Kidney epithelial cell (primary cell): ENCODE data around the gene ZBTB25. TPM values are rescaled to one million over a fixed set of nuclear protein-coding genes. Genes with fewer than 3 reads are reported as not detected.
A peak's percentile ranks its signal among the peaks of the same experiment; 100 is the strongest.
"Not testable (repeated sequence)": the region's sequence is repeated elsewhere in the genome, so short reads cannot be mapped to it uniquely, and the experiment has no call there.

Source experiments
- DNase-seq: peaks from one replicate; pipeline ENCODE4 v3.0.0-alpha.2; 2010; ENCODE audit warnings: low read depth
- H3K27me3 ChIP-seq: 2 replicates; pipeline ENCODE4 v1.6.0; 2011; ENCODE audit warnings: low read length; ENCODE audit not compliant: control insufficient read depth, insufficient read depth
- H3K36me3 ChIP-seq: 2 replicates; pipeline ENCODE4 v1.5.1; 2011; ENCODE audit warnings: low read length; ENCODE audit not compliant: control insufficient read depth, insufficient read depth
- H3K4me3 ChIP-seq: 2 replicates; pipeline ENCODE4 v1.5.1; 2011; ENCODE audit warnings: low read depth, mild to moderate bottlenecking, control low read depth, low read length
- CTCF ChIP-seq: IDR thresholded peaks from 2 replicates; pipeline ENCODE4 v1.5.1; 2011; ENCODE audit warnings: mild to moderate bottlenecking, moderate library complexity, low read length, control low read depth, inconsistent platforms; ENCODE audit not compliant: insufficient read depth, poor library complexity, severe bottlenecking
- total RNA-seq: library from RNA; depleted of rRNA; stranded (reverse); fragments of >200 nt; gene quantifications from 2 replicates; pipeline ENCODE4 v1.2.3, GENCODE V29; 2015

ZBTB25 gene
- total RNA-seq, 1 donor from 2014 or later = 7.4 TPM

DNA sequence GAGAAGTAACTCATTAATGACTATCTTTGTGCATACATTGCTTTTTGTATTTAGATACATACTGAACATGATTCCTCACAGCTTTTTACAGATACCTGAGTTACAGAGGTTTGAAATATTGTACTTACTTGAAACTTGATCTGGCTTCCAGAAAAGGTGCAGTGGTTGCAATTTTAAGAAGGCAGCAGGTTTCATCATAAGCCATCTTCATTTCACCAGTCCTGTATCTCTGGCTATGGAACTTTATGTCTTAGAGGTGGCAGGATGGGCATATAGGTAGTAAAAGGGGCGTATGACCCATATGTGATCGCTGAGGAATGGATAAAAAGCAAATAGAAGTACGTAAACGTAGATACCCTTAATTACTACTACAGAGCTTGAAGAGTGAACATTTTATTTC is 14.6 kb upstream of the ZBTB25 start:
- no peak for TF ChIP-seq CTCF
- Histone ChIP-seq H3K4me3 (no peak overlapping the region), H3K36me3 (no peaks in the 10 kb centered on the region)

DNA sequence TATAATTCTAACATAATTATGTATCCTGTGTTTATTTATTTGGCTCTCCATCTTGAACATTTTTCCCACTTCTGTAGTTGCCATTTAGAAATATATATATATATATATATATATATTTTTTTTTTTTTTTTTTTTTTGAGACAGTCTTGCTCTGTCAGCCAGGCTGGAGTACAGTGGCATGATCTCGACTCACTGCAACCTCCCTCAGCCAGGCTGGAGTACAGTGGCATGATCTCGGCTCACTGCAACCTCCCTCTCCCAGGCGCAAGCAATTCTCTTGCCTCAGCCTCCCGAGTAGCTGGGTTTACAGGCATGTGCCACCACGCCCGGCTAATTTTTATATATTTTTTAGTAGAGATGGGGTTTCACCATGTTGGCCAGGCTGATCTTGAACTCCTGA is 14.0 kb upstream of the ZBTB25 start:
- H3K27me3 ChIP-seq, DNase-seq, H3K36me3 ChIP-seq, H3K4me3 ChIP-seq: not testable (repeated sequence)

More for the DNA sequence above, 14.6 kb upstream of the ZBTB25 start:
- no peak for DNase-seq
- H3K27me3 ChIP-seq = no peaks in the 10 kb centered on the region

DNA sequence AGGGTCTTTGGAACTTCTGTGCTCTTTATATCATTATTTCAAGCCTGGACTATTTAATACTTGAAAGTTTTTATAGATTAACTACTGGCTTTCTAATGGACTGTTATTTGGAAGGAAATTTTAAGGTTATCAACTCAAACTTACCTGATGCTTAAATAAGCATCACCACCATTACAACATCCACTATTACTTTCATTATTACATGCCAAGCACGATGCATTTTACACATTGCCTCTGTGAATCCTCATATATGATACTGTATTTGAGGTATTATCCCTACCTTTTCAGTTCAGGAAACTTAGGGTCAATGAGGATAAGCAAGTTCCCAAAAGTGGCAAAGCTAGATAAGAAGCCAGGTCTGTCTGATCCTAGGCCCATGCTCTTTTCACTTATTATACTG is 13.3 kb upstream of the ZBTB25 start:
- no peaks in the 10 kb centered on the region for H3K36me3 ChIP-seq
- DNase-seq = no peak
- no peak for TF ChIP-seq CTCF
- H3K4me3 ChIP-seq = no peak overlapping the region
- H3K27me3 ChIP-seq = no peaks in the 10 kb centered on the region

DNA sequence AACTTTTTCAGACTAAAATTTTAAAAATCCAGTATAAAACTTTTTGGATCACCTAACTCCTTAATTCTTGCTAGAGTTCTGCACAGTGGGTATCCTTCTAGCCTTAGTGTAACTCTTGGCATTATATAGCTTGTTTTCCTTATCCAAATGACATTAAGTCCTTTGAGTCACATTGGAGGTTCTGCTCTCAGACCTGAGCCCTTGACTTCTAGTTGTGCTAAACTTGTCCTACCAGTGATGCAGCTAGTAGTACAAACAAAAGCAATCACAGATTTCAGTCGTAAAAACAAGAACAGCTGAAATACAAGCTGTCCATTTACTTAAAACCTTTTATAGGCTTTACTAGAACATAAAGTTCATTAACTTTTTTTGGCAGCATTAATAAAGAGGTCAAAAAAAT is 11.4 kb upstream of the ZBTB25 start:
- DNase-seq = no peak
- H3K27me3 ChIP-seq = no peaks in the 10 kb centered on the region
- H3K36me3 ChIP-seq = no peaks in the 10 kb centered on the region
- no peak overlapping the region for H3K4me3 ChIP-seq
- TF ChIP-seq CTCF = no peak

- TF ChIP-seq CTCF = no peak
- no peak for DNase-seq
- Histone ChIP-seq H3K36me3 (no peaks in the 10 kb centered on the region), H3K4me3 (no peak overlapping the region), H3K27me3 (no peaks in the 10 kb centered on the region)
Observed at GRCh38 chr14:64513271-64513670, 9.6 kb upstream of the ZBTB25 start.

DNA sequence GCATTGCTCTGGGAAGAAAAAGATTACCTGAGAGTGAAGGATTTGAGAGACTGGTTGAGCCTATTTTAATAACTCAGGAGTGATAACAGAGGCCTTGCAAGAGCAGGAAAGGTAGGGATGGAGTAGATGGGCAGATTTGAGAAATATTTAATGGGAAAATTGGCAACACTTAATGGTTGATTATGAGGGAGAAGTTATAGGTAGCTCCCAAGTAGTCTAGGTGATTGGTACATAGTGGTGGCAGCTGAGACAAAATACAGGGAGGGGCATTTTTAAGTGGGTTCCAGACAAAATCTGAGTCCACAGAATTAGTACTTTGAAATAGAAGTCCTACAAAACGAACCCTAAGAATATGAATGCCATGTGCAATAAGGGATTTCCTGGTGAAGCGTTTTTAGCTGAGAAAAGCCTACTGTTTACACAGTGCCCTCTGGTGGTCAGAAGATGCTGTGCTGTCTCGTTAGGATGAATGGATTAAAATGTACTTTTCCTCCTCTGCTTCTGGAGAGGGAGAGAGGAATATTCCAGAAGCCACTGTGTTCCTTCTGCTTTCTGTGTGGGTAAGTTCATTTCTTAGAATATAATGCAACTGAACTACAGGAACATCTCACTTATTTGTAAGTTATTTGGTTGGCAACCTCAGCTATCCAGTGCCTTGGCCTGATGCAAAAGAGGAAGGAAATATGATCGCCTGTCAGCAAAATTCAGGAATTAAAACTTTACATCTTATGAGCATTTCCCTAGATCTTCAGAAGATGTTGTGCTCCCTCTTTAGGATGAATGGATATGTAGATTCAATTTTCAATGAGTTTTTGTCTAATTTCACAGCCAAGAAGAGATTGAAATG is 7.4 kb upstream of the ZBTB25 start:
- H3K4me3 ChIP-seq = no peak overlapping the region
- DNase-seq = no peak

More for the DNA sequence above, 7.4 kb upstream of the ZBTB25 start:
- peak; percentile 86 for TF ChIP-seq CTCF
- Histone ChIP-seq H3K27me3 (no peaks in the 10 kb centered on the region), H3K36me3 (no peaks in the 10 kb centered on the region)
